Ectodermal cell (in vitro differentiated cells): ENCODE results near the gene RFX6.

ENCODE experiments used
- H3K27ac ChIP-seq: 2 replicates; pipeline ENCODE4 v1.7.0; 2013; ENCODE audit warnings: mild to moderate bottlenecking, low read depth, low read length; ENCODE audit not compliant: insufficient read depth, poor library complexity, severe bottlenecking
- H3K27me3 ChIP-seq: 2 replicates; pipeline ENCODE4 v1.7.0; 2013; ENCODE audit warnings: mild to moderate bottlenecking, low read length; ENCODE audit not compliant: insufficient read depth, control insufficient read depth, poor library complexity, severe bottlenecking
- H3K36me3 ChIP-seq: one replicate; pipeline ENCODE4 v1.7.0; 2013; ENCODE audit warnings: low read length; ENCODE audit not compliant: control insufficient read depth, insufficient read depth
- H3K4me1 ChIP-seq: one replicate; pipeline ENCODE4 v1.7.0; 2013; ENCODE audit warnings: low read length; ENCODE audit not compliant: control insufficient read depth, insufficient read depth
- H3K4me3 ChIP-seq: 2 replicates; pipeline ENCODE4 v1.7.0; 2013; ENCODE audit warnings: low read depth, low read length, control low read depth; ENCODE audit not compliant: insufficient read depth
- H3K9me3 ChIP-seq: 2 replicates; pipeline ENCODE4 v1.7.0; 2013; ENCODE audit warnings: mild to moderate bottlenecking, low read length, moderate library complexity; ENCODE audit not compliant: control insufficient read depth
- WGBS, 2 experiments: methylation state at CpG; one replicate each; pipeline ENCODE4 v1.1.7; 2013; ENCODE audit warnings: missing lambda C conversion rate in 2 of 2; 5-methylcytosine and 5-hydroxymethylcytosine counted together

The RFX6 gene

DNA sequence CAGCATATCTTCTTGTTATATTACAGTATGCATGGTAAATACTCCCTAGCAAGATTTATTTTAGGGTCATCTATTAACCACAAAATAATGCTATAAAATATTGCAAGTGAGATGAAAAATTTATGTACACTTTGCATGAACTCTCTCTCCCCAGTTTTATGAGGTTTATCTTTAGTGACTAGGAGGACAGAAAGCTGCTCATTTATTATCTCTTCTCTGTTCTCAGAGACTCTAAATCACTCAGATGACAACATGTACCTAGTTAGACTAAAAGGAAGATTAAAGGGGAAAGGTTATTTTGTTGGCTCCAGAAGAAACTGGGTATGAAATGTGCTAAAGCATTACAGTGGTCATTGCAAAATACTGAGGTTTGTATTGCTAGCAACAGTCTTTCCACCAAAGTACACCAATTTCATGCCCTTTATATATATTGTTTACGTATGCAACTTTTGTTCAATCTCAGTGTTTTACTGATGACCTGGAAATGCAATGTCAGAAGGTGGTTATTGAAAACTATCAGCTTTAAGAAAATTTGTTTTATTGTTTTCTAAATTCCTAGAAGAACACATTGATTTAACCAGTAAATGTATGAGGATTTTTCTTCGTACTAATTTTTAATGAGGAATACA is 11.8 kb downstream of the RFX6 start:
- H3K9me3 ChIP-seq: no peaks in the 10 kb centered on the region
- H3K4me3 ChIP-seq: no peak overlapping the region
- WGBS, 2 experiments: 93 to 100% methylated on average over 1 of the region's 2 CpGs
- no peaks in the 10 kb centered on the region for H3K36me3 ChIP-seq
- no peaks in the 10 kb centered on the region for H3K27me3 ChIP-seq
- H3K4me1 ChIP-seq: no peaks in the 10 kb centered on the region
- H3K27ac ChIP-seq: no peak overlapping the region

DNA sequence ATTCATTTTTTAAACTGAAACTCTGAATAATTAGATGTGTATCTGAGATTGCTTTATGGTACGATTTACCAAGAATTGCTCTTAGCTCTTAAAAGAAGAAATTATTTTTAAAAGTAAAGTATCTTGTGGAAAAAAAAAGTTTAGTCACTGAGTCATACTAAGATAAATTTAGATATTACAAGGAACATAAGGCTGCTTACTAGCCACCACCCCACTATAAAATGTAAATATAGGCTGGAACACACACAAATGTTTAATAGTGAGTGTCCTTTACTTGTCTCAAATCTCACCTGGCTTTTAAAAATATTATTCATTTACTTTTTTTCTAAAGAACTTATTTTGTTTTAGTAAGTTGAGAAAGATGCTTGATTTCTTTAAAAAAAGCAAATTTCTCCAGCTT is 17.6 kb downstream of the RFX6 start:
- H3K27me3 ChIP-seq: no peaks in the 10 kb centered on the region
- H3K27ac ChIP-seq: no peak overlapping the region
- 57% methylated on average over 1 of the region's 1 CpG; no CpG with 5 or more reads in 1 of the 2 experiments for WGBS, 2 experiments
- no peaks in the 10 kb centered on the region for H3K4me1 ChIP-seq
- no peaks in the 10 kb centered on the region for H3K36me3 ChIP-seq
- no peaks in the 10 kb centered on the region for H3K9me3 ChIP-seq
- no peak overlapping the region for H3K4me3 ChIP-seq

DNA sequence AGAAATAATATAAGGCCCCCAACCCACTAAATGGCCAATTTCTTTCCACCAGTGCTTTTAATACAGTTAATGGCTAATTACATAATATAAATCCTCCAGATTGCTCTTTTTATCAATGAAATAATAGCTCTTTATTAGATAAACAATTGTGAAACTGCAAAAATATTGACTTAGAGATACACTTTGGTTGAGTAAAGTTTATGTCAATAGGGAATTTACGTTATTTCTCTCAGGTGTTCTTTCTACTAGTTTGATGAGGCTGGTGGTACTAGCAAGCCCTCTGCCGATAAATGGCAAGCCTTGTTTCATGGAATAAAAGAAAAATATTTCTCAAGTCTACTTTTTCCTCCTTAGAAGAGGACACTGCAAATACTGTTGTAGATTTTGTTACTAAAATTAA is 18.9 kb downstream of the RFX6 start:
- H3K36me3 ChIP-seq: no peaks in the 10 kb centered on the region
- WGBS, 2 experiments: 100% methylated on average over 2 of the region's 2 CpGs
- no peak overlapping the region for H3K4me3 ChIP-seq
- H3K27me3 ChIP-seq: no peaks in the 10 kb centered on the region
- no peaks in the 10 kb centered on the region for H3K4me1 ChIP-seq
- no peak overlapping the region for H3K27ac ChIP-seq
- H3K9me3 ChIP-seq: no peaks in the 10 kb centered on the region

DNA sequence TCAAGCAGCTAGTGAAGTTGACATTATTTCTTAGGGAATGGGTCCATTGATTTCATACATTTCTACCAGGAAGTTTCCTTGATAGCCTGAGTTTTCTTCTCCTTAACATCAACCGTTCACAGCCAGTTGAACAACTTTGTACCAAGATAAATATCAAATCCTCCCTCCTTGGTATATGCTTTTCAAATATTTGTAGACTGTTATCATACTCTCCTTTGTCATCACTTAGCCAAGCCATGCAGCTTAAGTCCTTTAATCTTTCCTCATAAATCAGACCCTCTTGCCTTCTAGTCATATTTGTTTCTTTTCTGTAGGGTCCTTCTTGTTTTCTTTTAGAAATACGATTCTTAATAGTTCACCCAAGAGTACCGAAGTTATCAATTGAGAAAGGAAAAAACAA is 25.6 kb downstream of the RFX6 start:
- Histone ChIP-seq H3K4me1 (no peaks in the 10 kb centered on the region), H3K27me3 (no peaks in the 10 kb centered on the region)
- WGBS, 2 experiments: 91 to 94% methylated on average over 3 of the region's 3 CpGs

DNA sequence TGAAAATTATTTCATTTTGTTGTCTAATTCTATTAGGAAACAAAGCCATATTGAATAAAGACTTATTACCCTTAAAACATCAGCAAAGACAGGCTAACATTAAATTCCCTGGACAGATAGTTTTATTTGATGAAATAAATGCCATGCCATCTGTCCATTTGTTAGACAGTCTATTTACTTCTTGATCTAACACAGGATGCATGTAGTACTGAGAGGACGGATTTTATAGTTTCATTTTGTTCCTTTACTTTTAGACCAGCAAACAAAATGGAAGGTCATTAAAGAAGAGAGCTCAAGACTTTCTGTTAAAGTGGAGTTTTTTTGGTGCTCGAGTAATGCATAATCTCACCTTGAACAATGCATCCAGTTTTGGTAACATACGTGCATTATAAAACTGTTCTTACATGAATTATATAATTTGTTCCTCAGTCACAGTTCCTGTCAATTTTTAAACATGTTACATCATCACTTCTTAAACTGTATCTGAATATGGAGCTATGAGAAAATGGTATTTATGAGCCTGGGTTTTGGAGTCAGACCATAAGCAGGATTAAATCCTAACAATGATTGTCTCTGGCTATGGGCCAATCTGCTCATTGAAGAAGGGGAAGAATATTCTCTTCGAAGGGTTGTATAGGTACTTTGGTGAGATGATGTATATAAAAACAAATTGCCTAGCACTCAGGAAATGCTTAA is 46.0 kb downstream of the RFX6 start:
- 90 to 94% methylated on average over 2 to 4 of the region's 4 CpGs for WGBS, 2 experiments
- no peaks in the 10 kb centered on the region for H3K9me3 ChIP-seq
- no peaks in the 10 kb centered on the region for H3K4me1 ChIP-seq

More for the DNA sequence above, 25.6 kb downstream of the RFX6 start:
- H3K4me3 ChIP-seq: no peak overlapping the region
- H3K9me3 ChIP-seq: no peaks in the 10 kb centered on the region
- no peak overlapping the region for H3K27ac ChIP-seq
- no peaks in the 10 kb centered on the region for H3K36me3 ChIP-seq

DNA sequence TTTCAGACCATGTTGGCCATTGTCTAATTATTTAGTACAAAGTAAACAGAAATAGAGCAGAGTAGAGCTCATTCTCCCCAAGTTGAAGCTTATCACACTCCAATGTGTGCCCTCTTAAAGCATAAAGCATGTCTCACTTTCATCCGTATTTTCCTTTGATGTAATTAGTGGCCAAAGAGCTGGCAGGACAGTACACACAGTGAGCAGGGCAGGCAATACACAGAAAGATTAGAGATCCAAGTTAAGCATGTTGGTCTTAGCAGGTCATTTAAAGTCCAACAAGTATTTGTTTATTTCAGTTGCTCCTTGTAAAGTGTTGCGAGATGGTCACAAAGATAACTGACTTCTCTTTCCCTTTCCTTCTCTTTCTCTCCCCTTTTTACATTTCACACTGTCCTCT is 47.2 kb downstream of the RFX6 start:
- Histone ChIP-seq H3K9me3 (no peaks in the 10 kb centered on the region), H3K27me3 (no peaks in the 10 kb centered on the region), H3K4me1 (no peaks in the 10 kb centered on the region), H3K27ac (no peak overlapping the region), H3K36me3 (no peaks in the 10 kb centered on the region), H3K4me3 (no peak overlapping the region)
- 96% methylated on average over 2 of the region's 2 CpGs for WGBS, 2 experiments

More for the DNA sequence above, 46.0 kb downstream of the RFX6 start:
- no peak overlapping the region for H3K27ac ChIP-seq
- no peaks in the 10 kb centered on the region for H3K27me3 ChIP-seq
- H3K4me3 ChIP-seq: no peak overlapping the region
- H3K36me3 ChIP-seq: no peaks in the 10 kb centered on the region

DNA sequence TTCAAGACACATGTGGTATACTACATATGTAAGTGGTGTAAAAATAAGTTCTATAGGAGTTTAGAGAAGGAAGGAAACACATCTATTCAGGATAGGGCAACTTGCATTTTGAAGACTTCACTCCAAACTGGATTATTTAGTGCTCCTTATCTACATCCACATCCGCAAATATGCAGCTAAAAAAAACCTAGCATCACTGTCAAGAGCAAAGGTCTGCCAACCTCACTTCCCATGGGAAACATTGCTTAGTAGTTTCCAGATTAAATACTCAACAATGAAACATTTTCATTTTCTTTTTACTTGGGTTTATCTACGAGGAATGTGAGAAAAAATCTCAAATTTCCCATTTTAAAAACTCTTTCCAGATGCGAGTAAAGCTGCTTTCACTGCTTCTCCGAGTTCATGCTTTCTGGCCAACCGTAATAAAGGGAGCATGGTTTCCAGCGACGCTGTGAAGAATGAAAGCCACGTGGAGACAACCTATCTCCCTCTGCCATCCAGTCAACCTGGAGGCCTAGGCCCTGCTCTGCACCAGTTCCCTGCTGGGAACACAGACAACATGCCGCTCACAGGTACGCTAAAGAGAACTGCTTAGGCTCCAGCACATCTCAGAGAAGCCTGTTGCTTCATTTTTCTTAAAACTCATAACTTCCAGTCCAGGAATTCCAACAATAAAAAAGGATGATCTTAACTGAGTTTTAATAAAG is 48.2 kb downstream of the RFX6 start:
- Histone ChIP-seq H3K9me3 (no peaks in the 10 kb centered on the region), H3K36me3 (no peaks in the 10 kb centered on the region), H3K27me3 (no peaks in the 10 kb centered on the region), H3K4me3 (no peak overlapping the region), H3K4me1 (no peaks in the 10 kb centered on the region), H3K27ac (no peak overlapping the region)
- WGBS, 2 experiments: 90 to 93% methylated on average over 10 of the region's 10 CpGs

DNA sequence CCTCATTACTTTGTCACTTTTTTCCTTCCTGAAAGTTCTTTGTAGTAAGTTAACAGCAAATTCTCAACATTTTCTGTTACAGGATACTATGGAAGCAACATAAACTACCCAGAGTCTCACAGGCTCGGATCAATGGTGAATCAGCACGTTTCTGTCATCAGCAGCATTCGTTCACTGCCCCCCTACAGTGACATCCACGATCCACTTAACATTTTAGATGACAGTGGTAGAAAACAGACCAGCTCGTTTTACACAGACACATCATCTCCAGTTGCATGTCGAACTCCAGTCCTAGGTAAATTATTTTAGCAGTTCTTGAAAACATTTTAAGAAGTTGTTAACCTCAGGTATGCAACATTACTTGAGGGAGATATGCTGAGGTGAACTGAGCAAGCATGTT is 51.6 kb downstream of the RFX6 start:
- Histone ChIP-seq H3K4me3 (no peak overlapping the region), H3K9me3 (no peaks in the 10 kb centered on the region), H3K27ac (no peak overlapping the region), H3K27me3 (no peaks in the 10 kb centered on the region), H3K36me3 (no peaks in the 10 kb centered on the region), H3K4me1 (no peaks in the 10 kb centered on the region)
- 57 to 70% methylated on average over 6 of the region's 6 CpGs for WGBS, 2 experiments

DNA sequence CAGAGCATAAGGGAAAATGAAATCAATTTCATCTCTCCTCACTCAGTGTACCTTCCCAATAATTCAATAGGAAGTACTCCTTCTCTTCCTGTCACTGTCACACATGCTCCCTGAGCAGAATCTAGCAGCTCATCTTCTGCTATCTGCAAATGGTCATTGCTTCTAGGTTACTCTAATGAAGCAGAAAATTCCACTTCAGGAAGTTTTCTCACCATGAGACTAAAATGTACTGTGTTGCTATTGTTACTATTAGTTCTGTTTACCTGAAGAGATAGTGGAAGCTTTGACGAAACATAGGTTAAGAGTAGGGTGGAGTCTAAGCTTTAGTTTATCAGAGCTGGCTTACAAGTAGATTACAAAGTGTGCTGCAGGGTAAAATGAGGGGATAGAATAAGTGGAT is 52.8 kb downstream of the RFX6 start:
- Histone ChIP-seq H3K27me3 (no peaks in the 10 kb centered on the region), H3K27ac (no peak overlapping the region), H3K9me3 (no peaks in the 10 kb centered on the region), H3K4me3 (no peak overlapping the region), H3K36me3 (no peaks in the 10 kb centered on the region), H3K4me1 (no peaks in the 10 kb centered on the region)
- 94 to 97% methylated on average over 1 of the region's 1 CpG for WGBS, 2 experiments

DNA sequence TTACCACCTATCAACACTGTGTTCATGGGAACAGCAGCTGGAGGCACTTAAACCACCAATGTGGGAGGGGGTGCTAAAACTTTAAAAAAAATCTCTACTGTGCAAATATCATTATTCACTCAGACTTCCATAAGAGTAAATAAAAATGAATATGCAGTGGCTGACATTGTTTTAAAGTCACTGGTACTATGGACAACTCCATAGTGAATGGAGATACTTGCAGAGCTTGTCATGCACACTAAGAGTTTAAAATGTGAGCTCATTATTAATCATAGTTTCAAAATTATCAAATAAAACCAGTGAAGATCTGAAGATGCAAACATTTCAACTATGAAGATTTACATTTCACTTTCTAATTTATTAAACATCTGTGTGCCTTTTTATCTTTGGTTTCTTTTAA is 54.4 kb downstream of the RFX6 start:
- Histone ChIP-seq H3K27ac (no peak overlapping the region), H3K4me3 (no peak overlapping the region), H3K9me3 (no peaks in the 10 kb centered on the region), H3K36me3 (no peaks in the 10 kb centered on the region), H3K4me1 (no peaks in the 10 kb centered on the region), H3K27me3 (no peaks in the 10 kb centered on the region)
